Measurements from ENCODE around the gene ZNF236.
A peak's percentile ranks its signal among the peaks of the same experiment; 100 is the strongest.

Gene ZNF236

DNA sequence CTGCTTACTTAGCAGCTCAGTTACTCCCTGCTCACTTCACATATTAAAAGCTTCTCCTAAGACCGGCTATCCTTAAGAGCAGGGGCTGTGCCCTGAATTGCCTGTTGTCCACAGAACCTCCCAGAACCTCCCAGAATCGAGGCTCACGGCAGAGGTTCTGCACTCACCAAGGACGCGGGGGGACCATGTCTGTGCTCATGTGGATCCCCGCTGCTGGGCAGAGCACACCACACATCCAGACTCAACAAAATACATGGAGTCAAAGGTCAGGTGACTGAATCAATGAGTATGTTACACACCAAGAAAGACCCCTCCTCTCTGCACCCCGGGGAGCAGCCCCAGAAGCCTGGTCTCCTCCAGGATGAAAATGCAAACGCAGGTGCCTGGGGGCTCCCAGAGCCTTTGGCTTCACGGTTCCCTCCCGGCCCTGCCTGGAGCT is 161.3 kb downstream of the ZNF236 start:
- H3K27me3 ChIP-seq (ENCODE audit: insufficient read depth, low read length), result no peaks in the 10 kb centered on the region
- peak overlapping the region; percentile 10; the same call in 1 of the 2 replicates for H3K9ac ChIP-seq (ENCODE audit: low read length)
- peaks cover 49% of the 10 kb centered on the region for H3K36me3 ChIP-seq (ENCODE audit: insufficient read depth, low read length)
- no peaks in the 10 kb centered on the region for H4K20me1 ChIP-seq (ENCODE audit: insufficient read depth, low read length)
- H3K9me3 ChIP-seq (ENCODE audit: low read length), result no peaks in the 10 kb centered on the region
- no peaks in the 10 kb centered on the region for H3K9me2 ChIP-seq (ENCODE audit: low read depth, low read length)
- no peaks in the 10 kb centered on the region for H3K79me2 ChIP-seq (ENCODE audit: insufficient read depth, low read length)
- no peak overlapping the region; the same call in 1 of the 2 replicates for H3K4me2 ChIP-seq (ENCODE audit: low read length)
- no peak overlapping the region for H2AFZ ChIP-seq (ENCODE audit: low read length)
- no peak overlapping the region for H3K4me3 ChIP-seq (ENCODE audit: low read depth, low read length, poor library complexity, severe bottlenecking)
- peak overlapping the region; percentile 4 for H3K27ac ChIP-seq (ENCODE audit: low read depth, low read length, poor library complexity, severe bottlenecking)
- no peaks in the 10 kb centered on the region for H3F3A ChIP-seq (ENCODE audit: insufficient read depth, low read length)
- H3K4me1 ChIP-seq (ENCODE audit: insufficient read depth, low read length, severe bottlenecking), result peaks cover 60% of the 10 kb centered on the region
- TF ChIP-seq EZH2 (IDR thresholded peaks at IDR 0.05; ENCODE audit: borderline replicate concordance, low read length), result no peak
- no peak for TF ChIP-seq CTCF (IDR thresholded peaks at IDR 0.05; ENCODE audit: low read length)

GRCh38 chr18:76984193-76985155 is 162.1 kb downstream of the ZNF236 start:
- TF ChIP-seq CTCF (IDR thresholded peaks at IDR 0.05; ENCODE audit: low read length) (no peak), EZH2 (IDR thresholded peaks at IDR 0.05; ENCODE audit: borderline replicate concordance, low read length) (no peak)
- H3K9me2 ChIP-seq (ENCODE audit: low read depth, low read length), result no peaks in the 10 kb centered on the region
- H4K20me1 ChIP-seq (ENCODE audit: insufficient read depth, low read length), result no peaks in the 10 kb centered on the region

GRCh38 chr18:76985156-76985950 is 163.0 kb downstream of the ZNF236 start:
- Histone ChIP-seq H3F3A (ENCODE audit: insufficient read depth, low read length) (no peaks in the 10 kb centered on the region), H3K27ac (ENCODE audit: low read depth, low read length, poor library complexity, severe bottlenecking) (no peak overlapping the region), H3K9me2 (ENCODE audit: low read depth, low read length) (no peaks in the 10 kb centered on the region), H3K36me3 (ENCODE audit: insufficient read depth, low read length) (peaks cover 49% of the 10 kb centered on the region), H4K20me1 (ENCODE audit: insufficient read depth, low read length) (no peaks in the 10 kb centered on the region), H3K9me3 (ENCODE audit: low read length) (no peaks in the 10 kb centered on the region), H3K79me2 (ENCODE audit: insufficient read depth, low read length) (no peaks in the 10 kb centered on the region), H3K4me3 (ENCODE audit: low read depth, low read length, poor library complexity, severe bottlenecking) (no peak overlapping the region), H3K9ac (ENCODE audit: low read length) (no peak overlapping the region), H2AFZ (ENCODE audit: low read length) (no peak overlapping the region), H3K4me2 (ENCODE audit: low read length) (no peak overlapping the region), H3K27me3 (ENCODE audit: insufficient read depth, low read length) (no peaks in the 10 kb centered on the region), H3K4me1 (ENCODE audit: insufficient read depth, low read length, severe bottlenecking) (peaks cover 60% of the 10 kb centered on the region)
- TF ChIP-seq CTCF (IDR thresholded peaks at IDR 0.05; ENCODE audit: low read length) (no peak), EZH2 (IDR thresholded peaks at IDR 0.05; ENCODE audit: borderline replicate concordance, low read length) (no peak)

More at GRCh38 chr18:76984193-76985155, 162.1 kb downstream of the ZNF236 start:
- Histone ChIP-seq H3K79me2 (ENCODE audit: insufficient read depth, low read length) (no peaks in the 10 kb centered on the region), H2AFZ (ENCODE audit: low read length) (no peak overlapping the region), H3F3A (ENCODE audit: insufficient read depth, low read length) (no peaks in the 10 kb centered on the region), H3K9me3 (ENCODE audit: low read length) (no peaks in the 10 kb centered on the region), H3K9ac (ENCODE audit: low read length) (no peak overlapping the region), H3K27me3 (ENCODE audit: insufficient read depth, low read length) (no peaks in the 10 kb centered on the region), H3K4me1 (ENCODE audit: insufficient read depth, low read length, severe bottlenecking) (peaks cover 60% of the 10 kb centered on the region), H3K4me2 (ENCODE audit: low read length) (no peak overlapping the region), H3K36me3 (ENCODE audit: insufficient read depth, low read length) (peaks cover 49% of the 10 kb centered on the region), H3K4me3 (ENCODE audit: low read depth, low read length, poor library complexity, severe bottlenecking) (no peak overlapping the region), H3K27ac (ENCODE audit: low read depth, low read length, poor library complexity, severe bottlenecking) (no peak overlapping the region)
